ENCODE results near the gene CFI.

Gene CFI

GRCh38 chr4:109735566-109736365, 66.0 kb downstream of the CFI start:
- in situ Hi-C loops (cut with MboI; ENCODE audit: low sequenced_read_pairs) = no loop called here

- in situ Hi-C loops (cut with MboI; ENCODE audit: low sequenced_read_pairs) = no loop called here
These were observed 68.1 kb downstream of the CFI start for GRCh38 chr4:109733728-109734127.

- in situ Hi-C loops (cut with MboI; ENCODE audit: low sequenced_read_pairs) = no loop called here
These were observed 70.9 kb downstream of the CFI start for GRCh38 chr4:109730619-109731545.

GRCh38 chr4:109729718-109730618, 71.8 kb downstream of the CFI start, which contains the start of gene PLA2G12A:
Gene PLA2G12A (minus strand): TSS chr4:109730070. CDS start chr4:109729809, 261 bp downstream.
- in situ Hi-C loops (cut with MboI; ENCODE audit: low sequenced_read_pairs) = no loop called here

- in situ Hi-C loops (cut with MboI; ENCODE audit: low sequenced_read_pairs) = no loop called here
These were observed 72.6 kb downstream of the CFI start for GRCh38 chr4:109729117-109729717.

- in situ Hi-C loops (cut with MboI; ENCODE audit: low sequenced_read_pairs) = no loop called here
These were observed 73.4 kb downstream of the CFI start for GRCh38 chr4:109728385-109728784.

GRCh38 chr4:109723110-109723509, 78.7 kb downstream of the CFI start:
- in situ Hi-C loops (cut with MboI; ENCODE audit: low sequenced_read_pairs) = no loop called here

GRCh38 chr4:109722357-109722756, 79.4 kb downstream of the CFI start:
- in situ Hi-C loops (cut with MboI; ENCODE audit: low sequenced_read_pairs) = no loop called here

- in situ Hi-C loops (cut with MboI; ENCODE audit: low sequenced_read_pairs) = no loop called here
These were observed 80.8 kb downstream of the CFI start for GRCh38 chr4:109721033-109721432.

- in situ Hi-C loops (cut with MboI; ENCODE audit: low sequenced_read_pairs) = no loop called here
These were observed 82.2 kb downstream of the CFI start for GRCh38 chr4:109719604-109720003.

GRCh38 chr4:109718759-109719158, 83.0 kb downstream of the CFI start:
- in situ Hi-C loops (cut with MboI; ENCODE audit: low sequenced_read_pairs) = no loop called here

- in situ Hi-C loops (cut with MboI; ENCODE audit: low sequenced_read_pairs) = no loop called here
These were observed 88.3 kb downstream of the CFI start for GRCh38 chr4:109713500-109713899.

GRCh38 chr4:109708990-109709389, 92.8 kb downstream of the CFI start:
- in situ Hi-C loops (cut with MboI; ENCODE audit: low sequenced_read_pairs) = no loop called here

- in situ Hi-C loops (cut with MboI; ENCODE audit: low sequenced_read_pairs) = no loop called here
These were observed 93.4 kb downstream of the CFI start for GRCh38 chr4:109708435-109708834.

GRCh38 chr4:109703664-109704361, 98.0 kb downstream of the CFI start:
- in situ Hi-C loops (cut with MboI; ENCODE audit: low sequenced_read_pairs) = no loop called here

GRCh38 chr4:109702950-109703663, 98.7 kb downstream of the CFI start, which contains the start of gene CASP6:
Gene CASP6 (minus strand): TSS chr4:109703445. CDS start chr4:109703395, 50 bp downstream.
- in situ Hi-C loops (cut with MboI; ENCODE audit: low sequenced_read_pairs) = no loop called here

GRCh38 chr4:109701566-109702410, 100.0 kb downstream of the CFI start:
- in situ Hi-C loops (cut with MboI; ENCODE audit: low sequenced_read_pairs) = no loop called here

All from HL-60/S4 (cell line).